K562 (cell line): ENCODE measurements around the gene MARS1. TPM values are rescaled to one million over a fixed set of nuclear protein-coding genes. Genes with fewer than 3 reads are reported as not detected.
A peak's percentile ranks its signal among the peaks of the same experiment; 100 is the strongest.

Source experiments
- CBFA2T2 ChIP-seq: fragments of 450-650 bp; conservative IDR thresholded peaks from 2 replicates; pipeline ENCODE4 v1.6.1; 2017; ENCODE audit warnings: mild to moderate bottlenecking
- CC2D1A ChIP-seq: fragments of 450-650 bp; IDR thresholded peaks from 2 replicates; pipeline ENCODE4 v1.6.1; 2017; ENCODE audit warnings: mild to moderate bottlenecking
- CHD2 ChIP-seq: IDR thresholded peaks from 2 replicates; pipeline ENCODE4 v1.6.1; 2011; ENCODE audit warnings: low read depth, low read length
- ETV1 ChIP-seq: fragments of 450-650 bp; conservative IDR thresholded peaks from 2 replicates; pipeline ENCODE4 v1.6.1; 2016; ENCODE audit warnings: missing genetic modification characterization, control low read depth, low read depth, missing compliant biosample characterization
- FOXA3 ChIP-seq, 2 experiments: fragments of 450-650 bp in 1 of 2; sonication (generic) in 1 of 2; formaldehyde crosslinking; IDR thresholded peaks in 1 of 2; conservative IDR thresholded peaks in 1 of 2; 2 replicates each; pipeline versions ENCODE4 v1.4.0 to v1.8.0; 2020 to 2022; ENCODE audit warnings: mild to moderate bottlenecking in 2 of 2, missing genetic modification reagents in 1 of 2
- HDAC2 ChIP-seq: fragments of 450-650 bp; IDR thresholded peaks from 2 replicates; pipeline ENCODE4 v1.6.1; 2016; ENCODE audit warnings: mild to moderate bottlenecking
- JUN ChIP-seq, 2 experiments: sonication (generic) in 1 of 2; formaldehyde crosslinking in 1 of 2; IDR thresholded peaks; 2 replicates each; pipeline versions ENCODE4 v1.6.1 to v1.8.0; 2012 to 2022; ENCODE audit warnings: borderline replicate concordance in 2 of 2, mild to moderate bottlenecking in 2 of 2, improper control_type of control experiment in 1 of 2, low read depth in 1 of 2, low read length in 1 of 2, missing genetic modification reagents in 1 of 2
- MAX ChIP-seq: sonication (generic); formaldehyde crosslinking; IDR thresholded peaks from 2 replicates; pipeline ENCODE4 v1.9.0; 2022; ENCODE audit warnings: mild to moderate bottlenecking, missing genetic modification reagents
- NR2C1 ChIP-seq, 2 experiments: fragments of 450-650 bp; IDR thresholded peaks; 2 replicates each; pipeline ENCODE4 v1.6.1; 2017; ENCODE audit warnings: mild to moderate bottlenecking in 2 of 2, antibody characterized with exemption in 1 of 2, inconsistent platforms in 1 of 2, missing compliant biosample characterization in 1 of 2, missing genetic modification characterization in 1 of 2
- SMARCC2 ChIP-seq: fragments of 450-650 bp; IDR thresholded peaks from 2 replicates; pipeline ENCODE4 v1.6.1; 2017; ENCODE audit warnings: antibody characterized with exemption, moderate library complexity, mild to moderate bottlenecking, low read depth
- TCF7L2 ChIP-seq: fragments of 150-350 bp; IDR thresholded peaks from 2 replicates; pipeline ENCODE4 v1.6.1; 2016; ENCODE audit warnings: low read depth, mild to moderate bottlenecking, low read length, moderate library complexity
- ZBTB40 ChIP-seq, 2 experiments: fragments of 450-650 bp in 1 of 2; sonication (generic) in 1 of 2; formaldehyde crosslinking in 1 of 2; IDR thresholded peaks; 2 replicates each; pipeline versions ENCODE4 v1.7.1 to v1.9.0; 2016 to 2022; ENCODE audit warnings: inconsistent platforms in 1 of 2, mild to moderate bottlenecking in 1 of 2, missing genetic modification reagents in 1 of 2
- ZNF75A ChIP-seq: fragments of 450-650 bp; formaldehyde crosslinking; IDR thresholded peaks from 2 replicates; pipeline ENCODE4 v1.4.0; 2020; ENCODE audit warnings: mild to moderate bottlenecking
- polyA plus RNA-seq, 8 experiments: library from polyadenylated mRNA; depleted of rRNA in 4 of 8; stranded (reverse) in 5 of 8; unstranded in 3 of 8; fragments of >200 nt; fragmentation: Nextera tagmentation in 2 of 8; fragmentation: Illumina TruSeq in 1 of 8; extraction: Ambion mirVana in 2 of 8; extraction: Trizol in 1 of 8; gene quantifications; 2 replicates each; pipeline versions ENCODE4 v1.2.1 to v1.2.3, GENCODE V29; 2011 to 2014; ENCODE audit warnings: inconsistent platforms in 1 of 8, missing spikeins in 1 of 8
- total RNA-seq, 7 experiments: library from RNA; depleted of rRNA in 6 of 7; stranded (reverse); fragments of >200 nt in 6 of 7; fragmentation: Illumina TruSeq in 2 of 7; extraction: Trizol in 2 of 7; gene quantifications; 2 replicates each; pipeline versions ENCODE4 v1.2.1 to v1.2.3, GENCODE V29; 2011 to 2021; ENCODE audit warnings: low replicate concordance in 1 of 7
- TF ChIP-seq, protein P1 (sequence below), 2 experiments: IDR thresholded peaks; 2 replicates each; pipeline ENCODE4 v1.6.1; 2011; ENCODE audit warnings: borderline replicate concordance in 1 of 2, control low read depth in 1 of 2, low read depth in 1 of 2, low read length in 1 of 2, mild to moderate bottlenecking in 1 of 2, mixed read lengths in 1 of 2, moderate library complexity in 1 of 2; ENCODE audit not compliant: insufficient read depth in 1 of 2, insufficient read length in 1 of 2, poor library complexity in 1 of 2, severe bottlenecking in 1 of 2; ENCODE audit errors: extremely low read depth in 1 of 2

The MARS1 gene
- total and polyA plus RNA-seq, 9 of the 15 experiments (the other 6 are each of a cell fraction or from before 2014, with no cell fraction given): 117 to 382 (median 220) TPM

- TF ChIP-seq FOXA3 (CRISPR knock-in tag; conservative IDR thresholded peaks at IDR 0.05 in 1 of 2, IDR thresholded peaks at IDR 0.05 in 1 of 2) (peak; percentile 96 to 98), ETV1 (tag) (peak; percentile 99), CHD2 (no peak), JUN (IDR thresholded peaks at IDR 0.05; ENCODE audit: borderline replicate concordance, low read depth, low read length) (peak; percentile 50; the same call in 1 of the 2 replicates), JUN (CRISPR knock-in tag; IDR thresholded peaks at IDR 0.05; ENCODE audit: borderline replicate concordance) (no peak), ZNF75A (CRISPR knock-in tag) (0 out of 2 replicates have a peak, but pooled peaks have one; percentile 35), HDAC2 (peak; percentile 85), CC2D1A (peak; percentile 79), CBFA2T2 (peak; percentile 91), SMARCC2 (peak; percentile 87), TCF7L2 (no peak), NR2C1 (IDR thresholded peaks at IDR 0.05) (peak; percentile 85), NR2C1 (tag; IDR thresholded peaks at IDR 0.05) (peak; percentile 80), MAX (peak; percentile 82), ZBTB40 (IDR thresholded peaks at IDR 0.05) (peak; percentile 38; the same call in 1 of the 2 replicates), ZBTB40 (CRISPR knock-in tag; IDR thresholded peaks at IDR 0.05) (no peak)
- TF ChIP-seq, protein P1, sequence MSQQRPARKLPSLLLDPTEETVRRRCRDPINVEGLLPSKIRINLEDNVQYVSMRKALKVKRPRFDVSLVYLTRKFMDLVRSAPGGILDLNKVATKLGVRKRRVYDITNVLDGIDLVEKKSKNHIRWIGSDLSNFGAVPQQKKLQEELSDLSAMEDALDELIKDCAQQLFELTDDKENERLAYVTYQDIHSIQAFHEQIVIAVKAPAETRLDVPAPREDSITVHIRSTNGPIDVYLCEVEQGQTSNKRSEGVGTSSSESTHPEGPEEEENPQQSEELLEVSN (IDR thresholded peaks at IDR 0.05; ENCODE audit: borderline replicate concordance in 1 of 2, extremely low read depth in 1 of 2, insufficient read depth in 1 of 2, insufficient read length in 1 of 2, low read depth in 1 of 2, low read length in 1 of 2, poor library complexity in 1 of 2, severe bottlenecking in 1 of 2): peak; percentile 24 to 65
These were observed 51.4 kb downstream of the MARS1 start (continued) for GRCh38 chr12:57539134-57539768.
